Caco-2 (cell line): ENCODE measurements around the gene PTCH1. TPM values are rescaled to one million over a fixed set of nuclear protein-coding genes. Genes with fewer than 3 reads are reported as not detected.

Experiments used
- BruUV-seq: library from RNA; stranded (reverse); fragments of 400-500 nt; replicated peaks from 2 replicates; lab custom pipeline; 2021; lab: Mats Ljungman, UMichigan
- CTCF ChIA-PET: fragments of 300-600 bp; sonication (Branson Sonifier 250); formaldehyde crosslinking; loops from one replicate; lab custom pipeline; 2022; ENCODE audit warnings: antibody characterized with exemption; lab: Charles Lee
- POLR2A ChIA-PET: fragments of 300-600 bp; sonication (Branson Sonifier 250); formaldehyde crosslinking; loops from one replicate; lab custom pipeline; 2022; ENCODE audit warnings: antibody characterized with exemption; lab: Charles Lee
- DNase-seq, 2 experiments: peaks; one replicate each; pipeline versions ENCODE4 v3.0.0 to v3.0.0-alpha.2; 2020 to 2022
- H3K27me3 ChIP-seq: replicated peaks from 2 replicates; pipeline ENCODE4 v1.6.0; 2011; ENCODE audit warnings: low read length; ENCODE audit not compliant: control insufficient read depth, insufficient read depth
- H3K36me3 ChIP-seq: 2 replicates; pipeline ENCODE4 v1.5.1; 2011; ENCODE audit warnings: low read length; ENCODE audit not compliant: control insufficient read depth, insufficient read depth
- H3K4me1 ChIP-seq: fragments of 250-450 bp; sonication (Bioruptor Pico); 2 replicates; pipeline ENCODE4 v1.5.1; 2020; ENCODE audit warnings: mild to moderate bottlenecking
- H3K4me3 ChIP-seq: 2 replicates; pipeline ENCODE4 v1.5.1; 2011; ENCODE audit warnings: low read depth, mild to moderate bottlenecking, control low read depth, low read length
- H3K9me3 ChIP-seq: fragments of 250-450 bp; sonication (Bioruptor Pico); 2 replicates; pipeline ENCODE4 v1.5.1; 2020; ENCODE audit warnings: mild to moderate bottlenecking, moderate library complexity
- H3K27ac Mint-ChIP-seq: one replicate; pipeline ENCODE4 v1.8.0; 2022; ENCODE audit warnings: mixed read lengths; ENCODE audit not compliant: unreplicated experiment
- H3K27me3 Mint-ChIP-seq: one replicate; pipeline ENCODE4 v1.8.0; 2022; ENCODE audit warnings: mixed read lengths; ENCODE audit not compliant: insufficient read depth, unreplicated experiment
- H3K36me3 Mint-ChIP-seq: one replicate; pipeline ENCODE4 v1.8.0; 2022; ENCODE audit warnings: mild to moderate bottlenecking, mixed read lengths; ENCODE audit not compliant: insufficient read depth, unreplicated experiment
- H3K4me1 Mint-ChIP-seq: one replicate; pipeline ENCODE4 v1.8.0; 2022; ENCODE audit warnings: low read depth, mixed read lengths; ENCODE audit not compliant: unreplicated experiment
- H3K4me3 Mint-ChIP-seq: one replicate; pipeline ENCODE4 v1.8.0; 2022; ENCODE audit warnings: mild to moderate bottlenecking, moderate library complexity, mixed read lengths; ENCODE audit not compliant: unreplicated experiment
- H3K9me3 Mint-ChIP-seq: one replicate; pipeline ENCODE4 v1.8.0; 2022; ENCODE audit warnings: mixed read lengths; ENCODE audit not compliant: unreplicated experiment
- CTCF ChIP-seq, 2 experiments: fragments of 200-600 bp in 1 of 2; IDR thresholded peaks; 1 replicate in 1 of 2; 2 replicates in 1 of 2; pipeline versions ENCODE4 v1.5.1 to v1.8.0; 2011 to 2022; ENCODE audit warnings: antibody characterized with exemption in 1 of 2, control low read depth in 1 of 2, inconsistent platforms in 1 of 2, low read depth in 1 of 2, low read length in 1 of 2, mild to moderate bottlenecking in 1 of 2, moderate library complexity in 1 of 2; ENCODE audit not compliant: insufficient read depth in 1 of 2, severe bottlenecking in 1 of 2, unreplicated experiment in 1 of 2
- intact Hi-C: fragments of 100-400 bp; cut with micrococcal nuclease; formaldehyde crosslinking; loops from one replicate; pipeline ENCODE4 v1.10.0; 2022; ENCODE audit not compliant: unreplicated experiment
- total RNA-seq: library from RNA; stranded (reverse); gene quantifications from 2 replicates; pipeline ENCODE4 v1.2.3, GENCODE V29; 2022

Gene PTCH1
- total RNA-seq, 1 experiment from 2014 or later, result 25.9 TPM

GRCh38 chr9:95506678-95507463 lies 9.9 kb downstream of the PTCH1 start:
- CTCF ChIA-PET, result no interaction called here
- H3K36me3 Mint-ChIP-seq, result peaks cover 25% of the 10 kb centered on the region
- BruUV-seq, result no TSS peak
- no peaks in the 10 kb centered on the region for H3K27me3 ChIP-seq
- TF ChIP-seq CTCF (IDR thresholded peaks at IDR 0.05; ENCODE audit: insufficient read depth in 1 of 2, low read depth in 1 of 2, low read length in 1 of 2, severe bottlenecking in 1 of 2, unreplicated experiment in 1 of 2), result no peak
- peaks cover 19% of the 10 kb centered on the region for H3K4me1 Mint-ChIP-seq
- H3K9me3 ChIP-seq, result no peaks in the 10 kb centered on the region
- peak overlapping the region; percentile 94 for H3K4me3 ChIP-seq
- no peaks in the 10 kb centered on the region; the same call in 1 of the 2 replicates for H3K36me3 ChIP-seq
- intact Hi-C loops, result loop anchor here (5.0 kb wide), 2 partner anchors 710 to 910 kb away; partner anchors contain the start of gene ZNF367
- H3K4me3 Mint-ChIP-seq, result peak overlapping the region; percentile 93
- H3K4me1 ChIP-seq, result peaks cover 5% of the 10 kb centered on the region
- peak; percentile 62 to 65 for DNase-seq
- peak overlapping the region; percentile 70 for H3K27ac Mint-ChIP-seq
- H3K27me3 Mint-ChIP-seq, result no peaks in the 10 kb centered on the region
- POLR2A ChIA-PET, result no interaction called here
- H3K9me3 Mint-ChIP-seq, result no peaks in the 10 kb centered on the region

GRCh38 chr9:95506428-95506677 lies 10.4 kb downstream of the PTCH1 start:
- intact Hi-C loops, result loop anchor here (5.0 kb wide), 2 partner anchors 711 to 911 kb away; partner anchors contain the start of gene ZNF367
- peak overlapping the region; percentile 94 for H3K4me3 ChIP-seq
- H3K4me1 ChIP-seq, result peaks cover 5% of the 10 kb centered on the region
- TSS peak; percentile 34 for BruUV-seq
- no peaks in the 10 kb centered on the region; the same call in 1 of the 2 replicates for H3K36me3 ChIP-seq
- DNase-seq, result peak in 1 of 2 experiments; percentile 42
- ChIA-PET CTCF (no interaction called here), POLR2A (no interaction called here)
- H3K4me3 Mint-ChIP-seq, result peak overlapping the region; percentile 93
- no peak for TF ChIP-seq CTCF (IDR thresholded peaks at IDR 0.05; ENCODE audit: insufficient read depth in 1 of 2, low read depth in 1 of 2, low read length in 1 of 2, severe bottlenecking in 1 of 2, unreplicated experiment in 1 of 2)
- H3K27me3 Mint-ChIP-seq, result no peaks in the 10 kb centered on the region
- H3K36me3 Mint-ChIP-seq, result peaks cover 23% of the 10 kb centered on the region
- no peaks in the 10 kb centered on the region for H3K9me3 ChIP-seq
- H3K27ac Mint-ChIP-seq, result peak overlapping the region; percentile 70
- H3K27me3 ChIP-seq, result no peaks in the 10 kb centered on the region
- peaks cover 23% of the 10 kb centered on the region for H3K4me1 Mint-ChIP-seq
- no peaks in the 10 kb centered on the region for H3K9me3 Mint-ChIP-seq

GRCh38 chr9:95505717-95506427 lies 10.9 kb downstream of the PTCH1 start:
- DNase-seq, result peak; percentile 66 to 70
- peaks cover 23% of the 10 kb centered on the region for H3K4me1 Mint-ChIP-seq
- CTCF ChIA-PET, result interaction anchor here (0.6 to 0.7 kb wide), 2 partner anchors 23 to 237 kb away, joined by 3 to 9 read pairs; no protein-coding TSS in a partner anchor

More at GRCh38 chr9:95505717-95506427, 10.9 kb downstream of the PTCH1 start:
- Mint-ChIP-seq H3K4me3 (peak overlapping the region; percentile 93), H3K27me3 (no peaks in the 10 kb centered on the region), H3K27ac (peak overlapping the region; percentile 70), H3K36me3 (peaks cover 19% of the 10 kb centered on the region), H3K9me3 (no peaks in the 10 kb centered on the region)
- no peak for TF ChIP-seq CTCF (IDR thresholded peaks at IDR 0.05; ENCODE audit: insufficient read depth in 1 of 2, low read depth in 1 of 2, low read length in 1 of 2, severe bottlenecking in 1 of 2, unreplicated experiment in 1 of 2)
- Histone ChIP-seq H3K4me1 (peaks cover 5% of the 10 kb centered on the region), H3K27me3 (no peaks in the 10 kb centered on the region), H3K4me3 (peak overlapping the region; percentile 94), H3K9me3 (no peaks in the 10 kb centered on the region), H3K36me3 (no peaks in the 10 kb centered on the region; the same call in 1 of the 2 replicates)
- intact Hi-C loops, result loop anchor here (5.0 kb wide), 2 partner anchors 711 to 911 kb away; partner anchors contain the start of gene ZNF367
- POLR2A ChIA-PET, result interaction anchor here (0.6 kb wide), 1 partner anchor 20 kb away, joined by 15 read pairs; no protein-coding TSS in a partner anchor
- BruUV-seq, result no TSS peak
